Mucosa of gallbladder (tissue), 1 donor: Measurements from ENCODE around the gene SGMS2. TPM values are rescaled to one million over a fixed set of nuclear protein-coding genes. Genes with fewer than 3 reads are reported as not detected.
"Not testable (repeated sequence)": the region's sequence is repeated elsewhere in the genome, so short reads cannot be mapped to it uniquely, and the experiment has no call there.

Experiments used
- DNase-seq: peaks from one replicate; pipeline ENCODE4 v3.0.0-alpha.2; 2020; ENCODE audit warnings: low spot score
- total RNA-seq: library from RNA; stranded (reverse); gene quantifications from one replicate; pipeline ENCODE4 v1.2.1, GENCODE V29; 2021
- donor health status: DM: no; HTN: no; CAD: no.

SGMS2 gene
- total RNA-seq, 1 donor from 2014 or later = 76.1 TPM

DNA sequence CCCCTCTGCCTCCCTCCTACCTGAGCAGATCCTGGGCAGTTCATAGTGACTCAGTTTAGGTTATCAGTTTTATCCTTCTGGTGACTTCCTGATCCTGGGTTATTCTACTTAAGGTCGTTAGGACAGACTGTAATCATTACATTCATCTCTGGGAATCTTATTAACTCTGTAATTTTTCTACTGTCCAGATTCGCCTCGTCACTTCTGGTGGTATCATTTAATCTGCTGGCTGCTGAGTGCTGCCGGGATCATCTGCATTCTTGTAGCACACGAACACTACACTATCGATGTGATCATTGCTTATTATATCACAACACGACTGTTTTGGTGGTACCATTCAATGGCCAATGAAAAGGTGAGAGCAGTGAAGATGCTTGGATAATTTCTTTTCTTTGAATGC lies 83.6 kb downstream of the SGMS2 start:
- DNase-seq = no peak

DNA sequence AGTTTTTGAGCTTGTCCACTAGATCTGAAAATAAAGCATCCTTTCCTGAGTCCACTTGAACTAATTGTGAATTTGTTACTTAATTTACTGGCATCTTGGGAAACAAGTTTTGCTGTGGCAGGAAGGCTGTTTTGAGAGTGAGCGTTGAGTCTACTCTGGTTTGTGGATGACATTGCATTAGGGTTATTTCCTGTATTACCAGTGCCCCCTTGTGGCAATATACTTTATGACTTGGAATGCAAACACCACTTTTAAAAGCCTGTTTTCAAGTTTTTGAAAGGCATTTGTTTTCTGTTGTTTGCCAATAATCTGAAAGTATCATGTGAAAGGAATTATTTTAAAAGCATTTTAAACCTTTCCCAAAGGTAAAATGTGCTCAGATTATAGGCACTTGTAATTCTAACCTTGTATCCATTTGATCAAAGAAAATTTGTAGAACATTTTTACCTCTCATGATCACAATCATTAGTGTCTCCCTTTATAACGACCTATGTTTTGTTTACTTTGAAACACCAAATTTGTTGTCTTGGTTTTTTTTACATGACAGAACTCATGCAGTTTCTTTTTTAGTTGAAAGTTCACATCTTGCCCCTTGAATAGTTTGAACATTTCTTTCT lies 88.7 kb downstream of the SGMS2 start:
- peak; percentile 55 for DNase-seq

DNA sequence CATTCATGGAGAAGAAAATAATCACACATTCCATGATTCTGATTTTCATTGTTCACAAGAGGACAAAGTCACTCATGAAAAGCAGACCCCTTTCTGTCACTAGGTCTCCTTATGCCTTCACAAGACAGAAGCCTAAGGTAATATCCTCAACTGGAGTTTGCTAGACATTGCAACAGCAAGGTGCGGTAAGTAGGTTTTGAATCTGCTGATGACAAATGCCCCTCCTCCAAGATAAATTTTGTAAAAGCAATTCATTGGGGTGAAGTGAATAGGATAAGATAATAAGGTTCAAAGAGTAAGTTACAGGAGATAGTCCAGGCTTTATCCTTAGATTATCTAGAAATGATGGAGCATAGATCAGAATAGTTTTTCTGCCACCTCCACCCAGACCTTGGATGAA lies 90.5 kb downstream of the SGMS2 start:
- DNase-seq = no peak

DNA sequence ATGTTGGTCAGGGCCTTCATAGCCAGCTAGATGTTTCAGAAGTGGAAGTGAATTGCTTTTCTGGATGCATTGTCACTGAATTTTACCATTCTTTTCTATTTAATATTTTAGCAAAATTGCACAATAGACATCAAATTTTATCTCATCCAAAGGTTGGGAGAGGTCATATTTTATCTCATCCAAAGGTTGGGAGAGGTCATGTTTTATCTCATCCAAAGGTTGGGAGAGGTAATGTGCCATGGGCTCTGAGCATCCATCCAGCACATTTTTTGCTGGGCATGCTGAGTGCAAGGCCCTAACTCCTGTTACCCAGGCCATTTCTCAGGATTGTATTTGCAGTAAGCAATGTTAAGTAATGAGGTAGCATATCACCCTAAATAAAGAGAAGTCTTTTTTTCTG lies 91.9 kb downstream of the SGMS2 start:
- DNase-seq = no peak

DNA sequence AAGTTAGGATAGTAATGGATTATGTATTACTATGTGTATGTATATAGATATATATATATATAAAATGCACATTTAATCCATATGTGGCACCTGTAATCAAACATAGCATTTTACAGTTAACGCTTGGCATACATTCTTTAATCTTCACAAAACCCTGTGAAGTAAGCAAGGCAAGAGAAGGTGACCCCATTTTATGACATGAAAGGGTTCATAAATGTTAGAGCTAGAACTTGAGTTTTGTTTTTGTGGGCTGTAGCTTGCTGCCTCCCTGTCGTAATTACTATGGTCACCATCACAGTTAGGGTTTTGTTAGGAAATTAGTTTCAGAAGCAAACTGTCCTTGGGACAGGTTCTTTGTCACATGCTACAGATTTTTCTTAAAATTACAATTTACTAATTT lies 92.8 kb downstream of the SGMS2 start:
- no peak for DNase-seq

DNA sequence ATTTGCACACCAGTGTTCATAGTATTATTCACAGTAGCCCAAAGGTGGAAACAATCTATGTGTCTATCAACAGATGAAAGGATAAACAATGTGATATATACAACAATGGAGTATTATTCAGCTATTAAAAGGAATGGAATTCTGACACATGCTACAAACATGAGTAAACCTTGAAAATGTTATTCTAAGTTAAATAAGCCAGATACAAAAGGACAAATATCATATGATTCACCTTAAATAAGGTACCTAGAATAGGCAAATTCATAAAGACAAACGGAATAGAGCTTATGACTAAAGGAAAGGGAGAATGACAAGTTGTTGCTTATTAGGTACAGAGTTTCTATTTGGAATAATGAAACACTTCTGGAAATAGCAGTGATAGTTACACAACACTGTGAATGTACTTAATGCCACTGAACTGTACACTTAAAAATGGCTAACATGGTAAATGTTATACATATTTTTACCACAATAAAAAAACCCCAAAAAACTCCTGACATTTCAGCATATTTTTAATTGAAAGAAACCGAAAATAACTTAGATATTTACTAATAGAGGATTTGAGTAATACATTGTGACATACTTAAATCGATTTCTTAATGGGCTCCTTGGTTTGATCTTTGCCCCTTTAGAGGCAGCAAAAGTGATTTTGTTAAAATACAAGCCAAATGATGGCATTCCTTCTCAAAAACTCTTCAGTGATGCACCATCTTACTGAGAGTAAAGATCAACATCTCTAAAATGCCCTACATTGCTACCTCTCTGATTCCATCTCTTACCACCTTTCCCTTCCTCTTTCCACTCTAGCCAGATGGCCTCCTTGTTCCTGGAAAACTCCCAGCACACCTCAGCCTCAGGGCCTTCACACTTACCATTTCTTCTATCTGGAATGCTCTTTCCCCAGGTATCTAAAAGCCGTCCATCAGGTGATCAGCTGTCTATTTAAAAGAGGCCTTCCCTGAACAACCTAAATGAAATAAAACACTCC lies 98.0 kb downstream of the SGMS2 start:
- no peak for DNase-seq

DNA sequence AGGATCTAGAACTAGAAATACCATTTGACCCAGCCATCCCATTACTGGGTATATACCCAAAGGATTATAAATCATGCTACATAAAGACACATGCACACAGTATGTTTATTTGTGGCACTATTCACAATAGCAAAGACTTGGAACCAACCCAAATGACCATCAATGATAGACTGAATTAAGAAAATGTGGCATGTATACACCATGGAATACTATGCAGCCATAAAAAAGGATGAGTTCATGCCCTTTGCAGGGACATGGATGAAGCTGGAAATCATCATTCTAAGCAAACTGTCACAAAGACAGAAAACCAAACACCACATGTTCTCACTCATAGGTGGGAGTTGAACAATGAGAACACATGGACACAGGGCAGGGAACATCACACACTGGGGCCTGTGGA lies 101.0 kb downstream of the SGMS2 start:
- DNase-seq = not testable (repeated sequence)

DNA sequence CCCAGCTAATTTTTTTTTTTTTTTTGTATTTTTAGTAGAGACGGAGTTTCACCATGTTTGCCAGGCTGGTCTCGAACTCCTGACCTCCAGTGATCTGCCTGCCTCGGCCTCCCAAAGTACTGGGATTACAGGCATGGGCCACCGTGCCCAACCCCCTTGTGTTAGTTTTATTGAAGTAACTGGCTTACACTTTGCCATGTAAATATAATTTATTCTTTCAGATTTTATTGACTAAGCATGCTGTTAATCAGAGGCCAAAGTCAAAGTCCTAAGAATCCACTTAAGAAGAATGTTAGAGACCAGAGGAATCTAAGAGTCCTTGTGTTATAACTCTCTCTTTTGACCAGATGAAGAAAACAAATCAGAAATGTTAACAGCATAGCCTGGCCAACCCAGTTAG lies 102.1 kb downstream of the SGMS2 start:
- not testable (repeated sequence) for DNase-seq

DNA sequence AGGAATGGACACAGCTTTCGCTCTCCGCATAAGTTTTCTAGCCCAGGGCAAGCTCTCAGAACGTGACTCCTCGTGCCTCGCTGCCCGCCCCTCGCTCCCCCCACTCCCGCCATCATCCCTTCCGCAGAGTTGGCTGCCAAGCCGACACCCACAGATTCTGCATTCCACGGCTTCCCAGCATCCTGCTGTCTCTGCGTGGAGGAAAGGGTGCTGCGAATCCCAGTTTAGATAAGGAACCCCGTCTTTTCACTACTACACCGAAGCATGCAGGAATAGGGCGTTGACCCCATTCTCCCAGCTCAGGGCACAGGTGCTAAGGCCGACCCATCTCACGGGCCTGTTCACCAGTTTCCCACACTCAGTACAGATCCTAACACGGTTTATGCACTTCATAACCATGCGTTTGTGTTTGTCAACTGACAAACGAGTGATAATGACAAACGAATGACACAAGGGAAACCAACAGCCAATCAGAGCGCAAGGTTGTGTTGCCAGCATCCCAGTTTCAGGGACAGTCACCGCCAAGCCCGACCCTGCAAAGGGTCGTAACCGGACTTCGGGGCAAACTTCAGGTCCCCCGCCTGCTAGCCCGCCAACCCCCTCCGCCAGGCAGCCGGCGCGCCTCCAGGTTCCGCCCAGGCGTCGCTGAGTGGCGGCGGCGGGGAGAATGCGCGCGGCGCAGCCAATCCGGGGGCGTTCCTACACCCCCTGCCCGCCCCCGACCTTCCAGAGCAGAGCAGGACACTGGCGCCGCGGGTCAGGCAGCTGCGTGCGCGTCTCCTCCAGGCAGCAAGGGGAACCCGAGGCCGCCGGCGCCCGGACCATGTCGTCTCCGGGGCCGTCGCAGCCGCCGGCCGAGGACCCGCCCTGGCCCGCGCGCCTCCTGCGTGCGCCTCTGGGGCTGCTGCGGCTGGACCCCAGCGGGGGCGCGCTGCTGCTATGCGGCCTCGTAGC lies 106.4 kb downstream of the SGMS2 start, which contains the start of gene CYP2U1:
TSS of gene CYP2U1 (plus strand) at position 729 of the 954 bp plus-strand sequence. CDS start at position 824, 95 bp downstream.
- peak; percentile 80 for DNase-seq

DNA sequence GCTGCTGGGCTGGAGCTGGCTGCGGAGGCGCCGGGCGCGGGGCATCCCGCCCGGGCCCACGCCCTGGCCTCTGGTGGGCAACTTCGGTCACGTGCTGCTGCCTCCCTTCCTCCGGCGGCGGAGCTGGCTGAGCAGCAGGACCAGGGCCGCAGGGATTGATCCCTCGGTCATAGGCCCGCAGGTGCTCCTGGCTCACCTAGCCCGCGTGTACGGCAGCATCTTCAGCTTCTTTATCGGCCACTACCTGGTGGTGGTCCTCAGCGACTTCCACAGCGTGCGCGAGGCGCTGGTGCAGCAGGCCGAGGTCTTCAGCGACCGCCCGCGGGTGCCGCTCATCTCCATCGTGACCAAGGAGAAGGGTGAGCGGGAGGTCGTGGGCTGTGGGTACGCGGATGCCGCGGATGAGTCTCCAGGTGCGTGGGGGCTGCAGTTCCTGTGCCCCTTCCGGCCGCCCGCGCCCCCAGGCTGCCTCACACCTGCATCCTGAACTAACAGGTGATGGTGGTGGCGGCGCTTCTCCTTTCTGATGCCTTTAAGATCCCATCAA lies 107.1 kb downstream of the SGMS2 start:
- peak; percentile 10 for DNase-seq

DNA sequence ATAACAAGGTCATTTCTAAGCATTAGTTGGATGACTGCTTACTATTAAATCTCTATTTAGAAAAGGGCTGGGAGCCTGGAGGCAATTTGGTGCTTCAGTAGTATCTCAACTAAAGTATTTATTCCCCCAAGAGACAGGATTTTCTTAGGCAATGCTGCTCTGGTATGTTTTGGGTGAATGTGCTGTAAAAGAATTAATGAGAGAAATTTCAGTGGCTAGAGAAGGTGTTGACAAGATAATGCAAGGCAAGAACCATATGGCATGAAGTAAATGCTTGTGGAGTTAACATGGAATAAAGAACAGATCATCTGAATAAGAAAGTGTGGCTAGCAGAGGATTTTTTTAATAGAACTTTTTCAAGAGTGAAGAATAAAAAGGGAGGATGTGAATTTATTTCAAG lies 110.5 kb downstream of the SGMS2 start:
- no peak for DNase-seq

DNA sequence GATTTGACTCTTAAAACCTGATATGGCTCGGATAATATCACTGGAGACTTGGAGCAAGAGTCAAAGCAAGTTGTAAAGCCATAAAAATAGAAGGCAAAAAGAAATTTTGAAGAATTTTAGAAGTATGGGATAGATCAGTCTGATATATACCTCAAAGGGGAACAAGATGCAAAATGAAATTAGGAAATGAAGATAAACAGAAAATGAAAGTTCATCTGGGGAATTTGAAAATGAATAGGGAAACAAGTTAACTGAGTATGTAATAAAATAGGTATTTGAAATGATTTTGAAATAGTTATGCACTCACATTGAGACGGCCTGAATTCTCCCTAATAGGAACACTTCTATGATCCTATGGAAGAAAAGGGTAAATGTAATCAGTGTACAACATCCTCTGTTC lies 112.3 kb downstream of the SGMS2 start:
- no peak for DNase-seq

DNA sequence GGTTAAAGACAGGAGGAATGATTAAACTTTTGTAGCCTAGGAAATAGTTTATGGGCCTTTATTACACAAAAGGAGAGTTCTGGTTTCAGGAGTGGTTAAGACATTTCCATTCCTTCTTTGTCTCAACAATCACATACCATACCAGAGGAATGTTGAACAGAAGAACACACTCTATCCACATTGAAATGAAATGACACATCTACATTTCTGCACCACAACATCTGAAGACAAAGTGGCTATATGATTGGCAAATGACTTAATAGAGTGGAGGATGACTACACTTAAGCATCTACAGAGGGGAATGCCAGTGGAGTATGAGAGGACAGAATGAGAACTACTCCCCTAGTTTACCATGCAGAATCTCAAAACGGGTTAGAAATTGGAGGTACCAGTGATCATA lies 114.6 kb downstream of the SGMS2 start:
- DNase-seq = no peak

DNA sequence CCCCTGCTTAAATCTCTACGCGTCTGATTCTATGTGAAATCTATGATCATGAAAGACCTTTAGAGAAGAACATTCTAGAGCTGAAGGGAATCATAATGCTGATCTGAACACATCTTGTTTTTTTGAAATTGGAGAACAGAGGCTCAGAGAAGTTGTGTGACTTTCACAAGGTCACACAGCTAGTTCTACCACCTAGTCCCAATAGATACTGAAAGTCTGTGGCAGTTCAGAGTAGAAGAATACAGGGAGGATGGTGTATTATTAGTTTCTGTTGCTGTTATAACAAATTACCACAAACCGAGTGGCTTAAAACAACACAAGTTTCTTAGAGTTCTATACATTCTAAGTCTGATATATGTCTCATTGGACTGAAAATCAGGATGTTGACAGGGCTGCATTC lies 121.1 kb downstream of the SGMS2 start:
- no peak for DNase-seq

DNA sequence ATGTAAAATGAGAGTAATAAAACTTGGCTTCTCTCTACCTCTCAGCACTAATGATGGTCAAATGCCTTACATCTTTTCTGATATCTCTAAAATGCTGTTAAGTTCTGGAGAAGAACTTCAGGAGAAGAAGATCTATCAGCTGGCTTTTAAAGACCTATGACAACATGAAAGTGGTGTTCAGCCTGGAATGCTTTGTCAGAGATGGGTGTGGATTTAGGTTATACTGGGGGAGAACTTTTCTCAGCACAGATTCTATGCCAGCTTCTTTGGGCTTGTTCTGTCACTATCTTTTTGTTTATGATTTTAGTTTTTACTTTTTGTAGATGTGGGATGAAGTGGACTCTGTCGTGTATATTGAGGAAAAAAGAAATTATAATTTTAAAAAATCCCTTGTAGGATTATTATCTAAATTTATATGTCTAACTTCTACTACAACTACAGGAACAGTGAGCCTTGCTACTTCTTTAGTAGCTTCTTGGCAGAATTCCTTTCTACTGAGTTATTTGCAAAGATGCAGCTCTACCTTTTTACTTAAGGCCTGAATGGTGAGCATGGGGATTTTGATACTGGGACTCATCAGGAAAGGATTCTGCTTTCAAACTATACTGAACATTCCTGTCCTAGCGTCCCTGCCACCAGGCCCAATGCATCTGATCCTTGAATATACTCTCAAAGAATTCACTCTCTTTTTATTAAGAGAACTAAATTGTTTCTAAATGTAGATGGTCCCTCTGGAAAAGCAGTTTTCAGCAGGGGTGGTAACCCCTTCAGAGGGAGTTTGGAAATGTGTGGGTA lies 126.2 kb downstream of the SGMS2 start:
- no peak for DNase-seq

DNA sequence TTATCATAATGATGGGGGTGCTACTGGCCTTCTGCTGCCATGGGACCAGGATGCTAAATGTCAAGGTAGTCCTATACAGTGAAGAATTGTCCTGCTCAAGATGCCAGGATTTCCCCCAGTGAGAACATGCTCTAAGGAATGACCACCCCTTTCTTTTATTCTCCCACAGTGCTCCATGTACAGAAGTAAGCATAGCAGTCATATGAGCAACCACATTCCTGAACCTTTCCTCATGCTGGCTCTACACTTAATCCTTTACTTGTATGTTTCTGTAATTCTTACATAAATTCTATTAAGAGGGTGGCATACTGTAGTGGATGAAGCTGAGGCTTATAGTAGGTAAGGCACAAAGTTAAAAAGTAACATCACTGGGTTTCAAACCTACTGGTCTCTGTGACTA lies 126.8 kb downstream of the SGMS2 start:
- no peak for DNase-seq

DNA sequence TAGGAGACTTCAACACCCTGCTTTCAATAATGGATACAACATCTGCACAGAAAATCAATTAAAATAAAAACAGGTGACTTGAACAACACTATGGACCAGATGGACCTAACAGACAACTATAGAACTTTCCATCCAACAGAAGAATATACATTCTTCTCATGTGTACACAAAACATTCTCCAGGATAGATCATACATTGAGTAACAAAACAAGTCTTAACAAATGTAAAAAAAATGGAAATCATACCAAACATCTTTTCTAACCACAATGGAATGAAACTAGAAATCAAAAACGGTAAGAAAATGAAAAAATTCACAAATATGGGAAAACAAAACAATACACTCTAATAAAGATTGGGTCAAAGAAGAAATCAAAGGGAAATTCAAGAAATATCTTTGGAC lies 131.3 kb downstream of the SGMS2 start:
- DNase-seq = no peak
